ENCODE data around the gene WDR1. TPM values are rescaled to one million over a fixed set of nuclear protein-coding genes. Genes with fewer than 3 reads are reported as not detected.

WDR1 gene
- total and polyA plus RNA-seq, 11 donors: 76.1 to 299 (median 185) TPM

GRCh38 chr4:10034612-10035104 lies 81.9 kb downstream of the WDR1 start:
- H3K9me3 ChIP-seq: no peaks in the 10 kb centered on the region
- no peak for TF ChIP-seq CTCF (IDR thresholded peaks at IDR 0.05)
- no peak for TF ChIP-seq POLR2A (IDR thresholded peaks at IDR 0.05)
- H3K27me3 ChIP-seq: no peaks in the 10 kb centered on the region
- H3K27ac ChIP-seq: peak overlapping the region in 2 of 12 donors; percentile 81 to 86
- DNase-seq (no peak), ATAC-seq (no peak)
- 92 to 95% (median 93%) methylated on average over 5 of the region's 5 CpGs for WGBS, 4 donors
- no peak overlapping the region for H3K4me3 ChIP-seq
- no peaks in the 10 kb centered on the region for H3K36me3 ChIP-seq
- intact Hi-C loops (cut with DNase I): no loop called here
- peaks cover 9 to 48% (median 37%) of the 10 kb centered on the region in 12 donors for H3K4me1 ChIP-seq

- ATAC-seq (no peak), DNase-seq (no peak)
- WGBS, 4 donors: 68 to 87% (median 70%) methylated on average over 8 to 10 of the region's 10 CpGs
- intact Hi-C loops (cut with DNase I): no loop called here
- Histone ChIP-seq H3K4me1 (peaks cover 9 to 49% (median 37%) of the 10 kb centered on the region in 12 donors), H3K27me3 (no peaks in the 10 kb centered on the region), H3K4me3 (no peak overlapping the region), H3K36me3 (no peaks in the 10 kb centered on the region), H3K27ac (peak overlapping the region in 7 of 12 donors; percentile 15 to 86 (median 70)), H3K9me3 (no peaks in the 10 kb centered on the region)
- TF ChIP-seq POLR2A (IDR thresholded peaks at IDR 0.05) (no peak), CTCF (IDR thresholded peaks at IDR 0.05) (no peak)
Observed at GRCh38 chr4:10034136-10034535, 82.5 kb downstream of the WDR1 start.

GRCh38 chr4:10033191-10033881 lies 83.3 kb downstream of the WDR1 start:
- Histone ChIP-seq H3K36me3 (no peaks in the 10 kb centered on the region), H3K4me3 (no peak overlapping the region), H3K27me3 (no peaks in the 10 kb centered on the region), H3K9me3 (no peaks in the 10 kb centered on the region), H3K4me1 (peaks cover 9 to 55% (median 37%) of the 10 kb centered on the region in 12 donors), H3K27ac (peak overlapping the region; percentile 15 to 86 (median 61))
- DNase-seq: peak in 4 of 5 donors; percentile 40 to 79 (median 64)
- peak; percentile 17 to 81 (median 67) for ATAC-seq
- TF ChIP-seq CTCF (IDR thresholded peaks at IDR 0.05) (no peak), POLR2A (IDR thresholded peaks at IDR 0.05) (no peak)
- intact Hi-C loops (cut with DNase I): no loop called here
- WGBS, 4 donors: 59 to 65% (median 63%) methylated on average over 18 of the region's 18 CpGs

GRCh38 chr4:10032625-10033024 lies 84.0 kb downstream of the WDR1 start:
- Histone ChIP-seq H3K4me3 (no peak overlapping the region), H3K4me1 (peaks cover 9 to 55% (median 37%) of the 10 kb centered on the region in 12 donors), H3K27ac (peak overlapping the region in 11 of 12 donors; percentile 15 to 86 (median 69)), H3K9me3 (no peaks in the 10 kb centered on the region), H3K36me3 (no peaks in the 10 kb centered on the region), H3K27me3 (no peaks in the 10 kb centered on the region)
- 37 to 62% (median 52%) methylated on average over 6 of the region's 6 CpGs for WGBS, 4 donors
- peak in 2 of 4 donors; percentile 32 to 34 for ATAC-seq
- no peak for DNase-seq
- TF ChIP-seq CTCF (IDR thresholded peaks at IDR 0.05): no peak
- TF ChIP-seq POLR2A (IDR thresholded peaks at IDR 0.05): no peak
- intact Hi-C loops (cut with DNase I): no loop called here
